Activated gamma-delta T cell (primary cell): ENCODE data around the gene IGF2BP2.
"Not testable (repeated sequence)": the region's sequence is repeated elsewhere in the genome, so short reads cannot be mapped to it uniquely, and the experiment has no call there.

ENCODE experiments used
- DNase-seq: peaks from one replicate; lab custom pipeline; 2025; lab: John Stamatoyannopoulos, UW

Gene IGF2BP2

GRCh38 chr3:185798831-185799110 lies 26.1 kb downstream of the IGF2BP2 start:
- not testable (repeated sequence) for DNase-seq

- DNase-seq = no peak
Observed at GRCh38 chr3:185797993-185798830, 26.6 kb downstream of the IGF2BP2 start.

DNA sequence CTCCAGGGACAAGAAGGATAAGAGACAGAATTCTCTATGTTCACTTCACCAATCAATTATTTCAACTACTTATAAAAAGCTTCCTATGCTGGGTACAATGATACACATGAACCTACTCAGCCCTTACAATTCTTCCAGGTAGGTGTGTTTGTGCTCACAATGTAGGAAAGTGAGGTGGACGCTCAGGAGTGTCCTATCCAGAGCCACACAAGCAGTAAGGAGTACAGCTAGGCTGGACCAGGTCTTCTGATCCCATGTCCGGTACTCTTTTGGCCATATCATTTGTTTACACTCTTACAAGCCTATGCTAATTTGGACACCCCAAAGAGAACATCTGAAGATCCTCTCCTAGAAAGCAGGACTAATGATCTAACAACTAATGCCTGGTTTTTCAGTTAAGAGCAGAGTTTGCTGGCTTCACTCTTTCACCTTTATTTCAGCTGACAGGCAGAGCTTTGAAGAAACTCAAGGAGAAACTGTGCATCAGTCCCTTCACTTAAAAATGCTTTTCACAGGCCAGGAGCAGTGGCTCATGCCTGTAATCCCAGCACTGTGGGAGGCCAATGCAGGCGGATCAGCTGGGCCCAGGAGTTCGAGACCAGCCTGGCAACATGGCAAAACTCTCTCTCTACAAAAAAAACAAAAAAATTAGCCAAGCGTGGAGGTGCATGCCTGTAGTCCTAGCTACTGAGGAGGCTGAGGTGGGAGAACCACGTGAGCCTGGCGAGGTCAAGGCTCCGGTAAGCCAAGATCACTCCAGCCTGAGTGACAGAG lies 27.5 kb downstream of the IGF2BP2 start:
- DNase-seq = no peak

GRCh38 chr3:185796431-185797107 lies 28.3 kb downstream of the IGF2BP2 start:
- DNase-seq = no peak

GRCh38 chr3:185793381-185793780 lies 31.5 kb downstream of the IGF2BP2 start:
- DNase-seq = no peak

GRCh38 chr3:185792955-185793354 lies 31.9 kb downstream of the IGF2BP2 start:
- DNase-seq = no peak

- DNase-seq = no peak
Observed at GRCh38 chr3:185789891-185790830, 34.7 kb downstream of the IGF2BP2 start.

- DNase-seq = no peak
Observed at GRCh38 chr3:185789134-185789533, 35.7 kb downstream of the IGF2BP2 start.

DNA sequence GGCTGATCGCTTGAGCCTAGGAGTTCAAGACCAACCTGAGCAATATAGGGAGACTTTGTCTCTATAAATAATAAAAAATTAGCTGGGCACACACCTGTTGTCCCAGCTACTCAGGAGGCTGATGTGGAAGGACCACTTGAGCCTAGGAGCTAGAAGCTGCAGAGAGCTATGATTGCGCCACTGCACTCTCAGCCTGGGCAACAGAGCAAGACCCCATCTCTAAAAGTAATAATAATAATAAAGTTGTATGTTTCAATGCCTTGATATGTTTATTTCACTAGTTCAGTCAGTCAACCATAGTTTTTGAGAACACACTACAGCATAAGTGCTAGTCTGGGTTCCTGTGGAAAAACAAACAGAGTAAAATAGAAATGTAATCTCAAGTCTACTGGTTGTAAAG lies 36.5 kb downstream of the IGF2BP2 start:
- no peak for DNase-seq

GRCh38 chr3:185786956-185787877 lies 37.6 kb downstream of the IGF2BP2 start:
- DNase-seq = no peak

- not testable (repeated sequence) for DNase-seq
Observed at GRCh38 chr3:185786258-185786657, 38.6 kb downstream of the IGF2BP2 start.

DNA sequence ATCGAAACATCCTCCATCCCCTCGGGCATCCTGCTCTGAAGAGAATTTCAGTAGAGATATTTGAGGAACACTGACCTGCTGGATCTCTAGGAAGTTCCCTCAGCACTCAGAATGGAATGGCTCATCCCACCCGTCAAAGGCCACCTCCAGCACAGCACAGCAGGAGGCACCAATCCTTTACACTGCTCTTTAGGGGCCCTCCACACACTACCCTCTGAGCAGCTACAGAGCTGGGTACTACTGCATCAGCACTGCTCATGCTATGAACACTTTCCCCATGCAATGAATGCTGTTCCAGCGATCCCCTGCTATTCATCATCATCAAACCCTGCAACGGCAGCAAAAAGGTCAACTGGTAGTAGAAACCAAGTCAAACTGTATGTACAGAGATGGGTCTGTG lies 40.5 kb downstream of the IGF2BP2 start:
- no peak for DNase-seq

GRCh38 chr3:185781759-185782158 lies 43.1 kb downstream of the IGF2BP2 start:
- no peak for DNase-seq

DNA sequence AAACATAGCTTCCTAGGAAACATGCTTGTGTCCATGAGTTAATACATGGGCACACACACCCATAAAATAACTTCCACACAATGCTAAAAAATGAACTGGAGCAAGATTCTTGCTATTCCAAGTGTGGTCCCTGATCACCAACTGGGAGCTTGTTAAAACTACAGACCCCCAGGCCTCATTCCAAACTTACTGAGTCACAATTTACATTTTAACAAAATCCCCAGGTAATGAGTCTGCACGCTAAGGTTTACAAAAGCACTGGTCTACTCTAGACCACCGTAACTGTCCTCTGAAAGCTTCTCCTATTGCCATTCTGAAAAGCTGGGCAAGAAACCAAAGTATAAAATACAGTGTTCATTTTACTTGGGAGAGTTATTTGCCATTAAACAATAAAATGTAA lies 45.4 kb downstream of the IGF2BP2 start:
- no peak for DNase-seq

DNA sequence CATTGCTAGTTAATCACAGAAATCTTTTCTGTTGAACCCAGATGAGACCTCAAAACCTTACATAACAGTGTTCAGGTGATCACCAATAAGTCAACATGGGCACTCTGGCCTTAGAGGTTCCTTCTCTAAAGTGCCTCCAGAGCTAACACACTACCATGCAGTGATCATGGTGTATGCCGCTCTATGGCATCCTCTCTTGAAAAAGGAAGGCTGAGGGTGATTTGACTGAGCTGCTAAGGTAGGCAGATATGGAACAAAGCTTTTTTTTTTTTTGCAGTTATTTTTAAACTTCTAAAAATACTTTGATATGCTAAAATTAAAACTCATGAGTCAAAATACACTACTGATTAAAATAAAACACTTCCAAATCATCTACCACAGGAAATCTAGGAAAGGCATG lies 46.0 kb downstream of the IGF2BP2 start:
- no peak for DNase-seq

DNA sequence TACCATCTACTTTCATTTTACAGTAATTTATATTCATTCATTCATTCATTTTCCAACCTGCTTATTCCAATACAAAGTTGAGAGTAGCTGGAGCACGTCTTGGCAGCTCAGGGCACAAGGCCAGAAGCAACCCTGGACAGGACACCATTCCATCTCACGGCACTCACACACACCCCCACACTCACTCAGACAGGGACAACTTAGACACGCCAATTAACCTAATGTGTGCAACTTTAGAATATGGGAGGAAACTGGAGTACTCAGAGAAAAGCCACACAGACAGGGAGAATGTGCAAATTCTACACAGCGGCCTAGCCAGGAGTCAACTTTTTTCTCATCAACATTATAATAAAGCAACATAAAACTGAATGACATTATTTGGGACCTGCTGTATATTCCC lies 46.7 kb downstream of the IGF2BP2 start:
- no peak for DNase-seq

- DNase-seq = no peak
Observed at GRCh38 chr3:185770109-185770508, 54.7 kb downstream of the IGF2BP2 start.

DNA sequence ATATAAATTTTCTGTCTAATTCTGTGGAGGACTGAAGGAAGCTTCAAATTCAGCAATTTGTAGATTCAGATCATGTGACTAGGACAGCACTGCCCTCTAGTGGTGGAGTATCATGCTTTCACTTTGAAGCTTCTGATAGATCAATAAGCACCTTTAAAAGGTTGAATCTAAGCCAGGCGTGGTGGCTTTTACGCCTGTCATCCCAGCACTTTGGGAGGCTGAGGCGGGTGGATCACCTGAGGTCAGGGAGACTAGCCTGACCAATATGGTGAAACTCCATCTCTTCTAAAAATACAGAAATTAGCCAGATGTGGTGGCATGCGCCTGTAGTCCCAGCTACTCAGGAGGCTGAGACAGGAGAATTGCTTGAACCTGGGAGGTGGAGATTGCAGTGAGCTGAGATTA lies 56.3 kb downstream of the IGF2BP2 start:
- DNase-seq = not testable (repeated sequence)

DNA sequence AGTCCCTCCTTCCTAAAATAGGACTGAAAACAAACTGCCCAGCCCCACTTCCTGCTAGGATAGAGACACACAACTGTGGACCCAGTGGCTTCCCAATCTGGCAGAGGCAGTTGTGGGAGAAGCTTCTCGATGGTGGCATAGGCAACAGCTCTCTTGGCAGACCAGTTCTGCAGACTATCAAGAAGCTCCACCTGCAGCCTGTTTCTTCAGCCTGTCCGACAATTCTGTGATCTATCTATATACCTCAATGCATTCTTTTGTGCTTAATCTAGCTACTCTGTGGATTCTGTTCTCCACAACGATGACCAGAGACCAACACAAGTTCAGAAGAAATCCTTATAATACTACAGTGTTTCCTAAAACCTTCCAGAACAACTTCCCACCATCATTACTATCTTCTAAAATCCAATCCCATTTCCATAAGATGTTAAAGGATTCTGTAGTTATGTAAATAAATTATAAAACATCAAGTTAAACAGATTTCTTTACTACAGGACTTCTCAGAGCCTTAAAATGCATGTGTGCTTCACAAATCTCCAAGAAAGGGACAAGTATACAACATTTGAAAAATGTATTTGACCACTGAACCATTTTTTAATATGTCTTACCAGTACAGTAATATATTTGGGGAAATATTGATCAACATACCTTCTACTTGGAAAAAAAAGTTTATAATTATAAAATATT lies 57.7 kb downstream of the IGF2BP2 start:
- no peak for DNase-seq
